Suppressor macrophage treated with lipopolysaccharide for 1 hour (primary cell): ENCODE measurements around the gene OSBPL10.
"Not testable (repeated sequence)": the region's sequence is repeated elsewhere in the genome, so short reads cannot be mapped to it uniquely, and the experiment has no call there.

Source experiments
- DNase-seq, 3 donors: peaks; one replicate each; pipeline ENCODE4 v3.0.0-alpha.2; 2020 to 2022

OSBPL10 gene

DNA sequence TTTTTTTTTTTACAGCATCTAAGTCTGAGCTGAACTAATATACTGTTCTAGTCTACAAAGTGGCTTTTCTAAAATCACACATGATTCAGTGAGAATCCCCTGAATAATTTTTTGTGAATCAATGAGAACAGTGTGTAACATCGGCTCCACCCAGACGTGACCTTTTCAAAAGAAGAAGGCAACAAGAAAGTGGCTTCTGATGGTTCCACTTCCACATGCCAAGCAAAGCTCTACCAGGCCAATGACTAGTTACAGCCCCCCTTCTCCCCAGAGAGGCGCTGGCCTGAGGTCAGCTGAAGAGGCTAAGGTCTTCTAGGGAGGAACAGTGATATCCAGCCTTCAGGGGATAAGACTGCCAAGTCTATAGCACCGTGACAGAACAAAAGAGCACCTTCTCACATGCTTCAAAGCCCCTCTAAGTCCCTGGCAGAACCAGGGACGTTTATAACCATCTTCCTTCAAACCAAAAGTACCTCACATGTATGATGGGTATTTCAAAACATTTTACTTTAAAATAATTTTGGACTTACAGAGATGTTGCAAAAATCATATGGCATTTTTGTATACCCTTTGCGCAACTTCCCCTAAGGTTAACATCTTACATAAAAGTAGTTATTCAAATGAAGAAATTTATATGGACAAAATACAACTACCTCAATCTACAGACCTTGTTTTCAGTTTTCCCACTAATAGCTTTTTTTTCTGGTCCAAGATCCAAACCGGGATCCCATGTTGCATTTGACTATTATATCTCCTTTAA lies 177.9 kb downstream of the OSBPL10 start:
- peak; percentile 63 to 77 (median 66) for DNase-seq

DNA sequence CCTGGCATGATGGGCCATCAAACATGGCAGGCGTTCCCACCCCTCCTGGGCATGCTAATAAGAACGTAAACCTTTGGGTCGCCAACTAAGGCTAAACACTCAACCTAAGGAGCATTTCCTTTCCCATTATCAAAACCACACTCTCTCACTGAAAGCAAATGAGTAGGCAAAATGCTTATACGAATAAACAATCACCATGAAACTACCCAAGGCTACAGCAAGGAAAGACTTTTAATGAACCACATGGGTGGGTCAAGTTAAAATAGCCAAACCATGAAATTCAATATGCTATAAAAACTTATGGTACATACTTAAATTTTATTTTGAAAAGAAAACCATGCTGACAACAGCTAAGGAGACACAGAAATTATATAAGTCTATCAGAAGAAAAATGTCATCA lies 180.6 kb downstream of the OSBPL10 start:
- DNase-seq: no peak

DNA sequence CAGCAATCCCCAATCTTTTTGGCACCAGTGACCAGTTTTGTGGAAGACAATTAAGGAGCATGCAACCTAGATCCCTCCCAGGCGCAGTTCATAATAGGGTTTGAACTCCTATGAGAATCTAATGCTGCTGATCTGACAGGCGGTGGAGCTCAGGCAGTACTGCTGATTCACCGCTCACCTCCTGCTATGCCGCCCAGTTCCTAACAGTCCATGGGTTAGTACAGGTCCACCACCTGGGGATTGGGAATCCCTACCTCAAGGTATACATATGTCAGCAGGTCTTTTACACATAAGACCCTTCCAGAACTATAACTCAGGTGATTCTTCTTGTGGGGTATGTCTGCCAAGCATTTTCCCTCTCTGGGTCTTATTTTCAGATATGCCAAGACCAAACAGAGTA lies 182.2 kb downstream of the OSBPL10 start:
- DNase-seq: no peak

DNA sequence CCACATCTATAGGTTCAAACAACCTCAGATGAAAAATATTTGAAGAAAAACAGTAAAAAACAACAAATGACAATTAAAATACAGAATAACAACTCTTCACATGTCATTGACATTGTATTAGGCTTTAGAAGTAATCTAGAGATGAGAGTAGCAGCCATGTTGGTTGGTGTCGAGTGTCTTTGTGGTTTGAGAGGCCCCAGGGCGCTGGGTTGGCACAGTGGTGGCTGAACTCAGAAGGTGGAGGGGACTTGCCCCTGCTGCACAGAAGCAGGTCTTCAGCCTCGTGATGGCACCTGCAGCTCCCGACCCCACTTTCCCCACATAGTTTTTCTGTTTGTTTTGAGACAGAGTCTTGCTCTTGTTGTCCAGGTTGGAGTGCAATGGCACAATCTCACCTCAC lies 187.2 kb downstream of the OSBPL10 start:
- no peak for DNase-seq

DNA sequence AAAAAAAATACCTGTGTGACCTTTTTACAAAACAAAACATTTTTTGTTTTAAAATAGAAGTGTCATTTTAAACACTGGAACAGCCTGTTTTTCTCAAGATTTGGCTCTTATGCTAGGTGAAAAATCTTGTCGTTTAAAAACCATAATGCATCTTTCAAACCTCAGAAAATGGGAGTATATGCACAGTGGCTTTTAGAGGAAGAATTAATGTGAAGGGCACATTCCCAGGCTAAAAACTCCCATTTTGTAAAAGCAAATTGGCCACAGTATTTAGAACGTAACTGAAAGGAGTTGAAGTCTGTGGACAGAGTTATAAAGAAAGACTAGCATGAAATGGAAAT lies 190.0 kb downstream of the OSBPL10 start:
- no peak for DNase-seq

DNA sequence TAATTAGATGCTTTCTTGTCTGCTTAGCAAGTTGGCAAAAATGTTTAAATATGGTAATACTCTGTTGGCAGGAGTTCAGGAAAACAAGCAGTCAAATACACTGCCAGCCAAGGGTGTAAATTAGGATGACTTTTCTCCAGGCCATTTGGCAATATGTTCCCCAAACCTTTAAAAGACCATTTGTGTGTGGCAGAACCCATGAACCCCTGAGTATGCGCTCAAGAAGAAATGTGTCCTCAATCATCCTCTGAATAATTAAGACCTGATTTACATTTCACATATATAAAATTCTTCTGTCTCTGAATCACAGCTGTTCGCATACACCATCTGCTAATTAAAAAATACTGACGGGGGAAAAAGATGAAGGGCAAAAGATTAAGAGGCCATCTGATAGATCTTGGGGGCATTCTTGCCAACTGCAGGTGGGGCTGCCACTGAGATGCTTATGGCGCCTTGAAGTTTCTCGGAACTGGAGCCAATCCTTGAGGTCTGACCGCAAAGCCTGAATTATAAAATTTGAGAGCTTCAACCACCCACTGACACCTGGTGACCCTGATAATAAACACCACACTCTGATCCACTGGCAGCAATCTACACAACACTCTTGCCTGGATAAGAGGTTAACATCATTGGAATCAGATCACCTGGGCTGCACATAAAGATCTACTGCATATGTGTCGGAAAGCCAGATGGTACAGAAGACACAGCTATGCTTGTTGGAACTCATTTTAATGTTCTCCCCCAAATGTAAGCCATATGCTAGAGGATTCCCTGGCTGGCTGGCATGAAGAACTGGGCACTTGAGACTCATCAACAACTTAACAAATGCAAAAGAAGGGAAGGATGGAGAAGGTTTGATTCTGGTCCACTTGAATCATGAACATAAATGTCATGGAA lies 190.6 kb downstream of the OSBPL10 start:
- DNase-seq: no peak

DNA sequence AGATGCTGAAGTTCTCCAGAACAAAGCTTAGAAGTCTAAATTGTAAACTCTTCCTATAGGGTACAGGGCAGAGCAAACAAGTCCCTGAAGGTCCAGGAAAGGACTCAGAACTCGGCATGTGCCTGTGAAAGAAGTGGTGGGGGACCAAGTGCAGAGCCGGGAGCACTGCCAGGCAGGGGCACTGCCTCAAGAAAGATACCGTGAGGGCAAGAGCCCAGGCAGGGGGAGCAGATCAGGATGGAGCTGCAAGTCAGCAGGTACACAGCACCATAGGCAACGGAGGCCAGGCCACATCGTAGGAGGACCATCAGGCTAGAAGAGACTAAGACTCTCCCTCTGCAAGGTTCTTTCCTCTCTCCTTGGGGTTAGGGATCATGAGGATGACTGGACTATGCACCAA lies 191.6 kb downstream of the OSBPL10 start:
- no peak for DNase-seq

DNA sequence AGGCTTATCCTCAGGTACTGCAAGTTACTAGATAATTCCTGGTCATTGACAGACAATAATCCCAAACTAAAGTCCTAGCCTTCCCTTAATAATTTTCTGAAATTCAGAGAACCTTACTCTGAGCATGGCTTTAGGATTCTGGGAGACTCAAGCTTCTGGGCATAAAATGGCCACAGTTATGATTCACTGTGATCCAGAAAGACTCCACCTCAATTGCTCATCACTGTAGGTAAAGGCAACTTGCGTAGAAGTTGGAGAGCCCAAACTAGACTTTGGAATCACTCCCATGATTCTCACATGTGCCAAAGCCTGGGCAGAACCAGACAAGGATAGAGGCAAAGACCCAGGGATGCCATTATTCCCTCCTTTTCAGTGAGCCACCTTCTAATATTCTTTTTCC lies 195.3 kb downstream of the OSBPL10 start:
- no peak for DNase-seq

DNA sequence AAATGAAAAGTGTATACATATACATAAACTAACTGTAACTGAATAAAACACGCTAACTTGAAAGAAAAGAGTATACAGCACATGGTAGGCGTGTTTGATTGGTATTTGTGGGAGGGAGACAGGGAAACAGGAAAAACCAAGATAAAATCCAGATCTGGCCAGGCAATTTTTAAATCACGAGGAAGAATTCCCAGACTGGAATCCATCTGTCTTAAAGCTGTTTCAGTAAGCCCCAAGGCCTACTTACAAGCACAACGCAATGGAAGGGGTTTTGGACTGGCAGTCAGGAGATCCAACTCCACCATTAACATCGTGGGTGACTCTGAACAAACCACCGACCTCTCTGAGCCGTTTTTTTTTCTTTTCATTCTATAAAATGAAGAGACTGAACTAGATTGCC lies 195.8 kb downstream of the OSBPL10 start:
- DNase-seq: no peak

DNA sequence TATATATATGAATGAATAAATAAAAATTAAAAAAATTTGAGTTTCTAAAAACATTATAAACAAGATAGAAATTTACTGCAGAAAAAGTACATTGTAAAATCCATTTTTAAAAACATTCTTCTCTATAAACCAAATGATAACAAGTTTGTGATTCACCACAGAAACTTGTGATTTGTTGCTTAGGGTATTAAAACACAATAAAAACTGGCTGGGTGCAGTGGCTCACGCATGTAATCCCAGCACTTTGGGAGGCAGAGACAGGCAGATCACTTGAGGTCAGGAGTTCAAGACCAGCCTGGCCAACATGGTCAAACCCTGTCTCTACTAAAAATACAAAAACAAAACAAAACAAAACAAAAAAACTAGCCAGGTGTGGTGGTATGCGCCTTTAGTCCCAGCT lies 197.2 kb downstream of the OSBPL10 start:
- DNase-seq: not testable (repeated sequence)

DNA sequence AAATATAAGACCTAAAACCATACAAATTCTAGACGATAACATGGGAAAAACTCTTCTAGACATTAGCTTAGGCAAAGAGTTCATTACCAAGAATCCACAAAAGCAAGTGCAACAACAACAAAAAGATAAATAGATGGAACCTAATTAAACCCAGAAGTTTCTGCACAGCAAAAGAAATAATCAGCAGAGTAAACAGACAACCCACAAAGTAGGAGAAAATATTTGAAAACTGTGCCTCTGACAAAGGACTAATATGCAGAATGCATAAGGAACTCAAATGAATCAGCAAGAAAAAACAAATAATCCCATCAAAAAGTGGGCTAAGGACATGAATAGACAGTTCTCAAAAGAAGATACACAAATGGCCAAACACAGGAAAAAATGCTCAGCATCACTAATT lies 198.8 kb downstream of the OSBPL10 start:
- not testable (repeated sequence) for DNase-seq

DNA sequence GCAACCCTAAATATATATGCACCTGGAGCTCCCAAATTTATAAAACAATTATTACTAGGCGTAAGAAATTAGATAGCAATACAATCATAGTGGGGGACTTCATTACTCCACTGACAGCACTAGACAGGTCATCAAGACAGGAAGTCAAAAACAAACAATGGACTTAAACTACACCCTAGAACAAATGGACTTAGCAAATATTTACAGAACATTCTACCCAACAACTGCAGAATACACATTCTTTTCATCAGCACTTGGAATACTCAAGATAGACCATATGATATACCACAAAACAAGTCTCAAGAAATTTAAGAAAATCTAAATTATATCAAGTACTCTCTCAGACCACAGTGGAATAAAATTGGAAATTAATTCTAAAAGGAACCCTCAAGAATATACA lies 201.5 kb downstream of the OSBPL10 start:
- DNase-seq: no peak

DNA sequence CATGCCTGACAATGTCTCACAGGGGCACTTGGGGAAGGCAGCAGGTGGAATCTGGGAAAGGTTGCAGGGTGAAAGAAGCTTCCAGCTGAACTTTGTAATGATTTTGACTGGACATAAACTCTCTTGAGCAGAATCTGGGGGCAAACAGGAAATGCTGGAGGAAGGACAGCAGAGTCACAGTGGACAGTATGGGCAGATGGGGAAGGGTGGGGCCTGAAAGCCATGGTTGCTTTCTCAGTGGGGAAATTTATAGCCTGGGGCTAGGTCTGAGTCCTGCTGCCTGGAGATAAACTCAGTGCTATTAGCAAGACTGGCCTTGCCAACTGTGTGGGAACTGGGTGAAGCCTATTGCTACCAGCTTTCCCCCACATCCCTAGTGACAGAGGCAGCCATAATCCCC lies 203.2 kb downstream of the OSBPL10 start:
- no peak for DNase-seq

DNA sequence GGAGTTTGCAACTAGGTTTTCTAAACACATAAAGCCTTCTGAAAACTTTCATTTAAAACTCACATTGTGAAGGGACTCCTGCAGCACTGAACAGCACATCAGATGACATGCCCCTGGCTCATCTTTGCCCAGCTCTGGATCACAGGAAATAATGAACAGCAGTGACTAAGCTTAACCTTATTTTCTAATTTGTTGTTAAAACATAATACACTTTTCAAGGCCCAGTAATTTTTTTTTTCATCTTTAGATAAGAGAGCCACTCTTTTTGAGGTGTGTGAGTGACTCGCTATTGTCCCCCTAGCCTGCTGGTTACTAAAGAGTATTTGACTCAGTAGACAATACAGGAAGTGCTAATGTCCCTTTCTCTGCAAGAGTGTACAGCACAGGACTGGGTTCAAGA lies 204.0 kb downstream of the OSBPL10 start:
- DNase-seq: no peak

DNA sequence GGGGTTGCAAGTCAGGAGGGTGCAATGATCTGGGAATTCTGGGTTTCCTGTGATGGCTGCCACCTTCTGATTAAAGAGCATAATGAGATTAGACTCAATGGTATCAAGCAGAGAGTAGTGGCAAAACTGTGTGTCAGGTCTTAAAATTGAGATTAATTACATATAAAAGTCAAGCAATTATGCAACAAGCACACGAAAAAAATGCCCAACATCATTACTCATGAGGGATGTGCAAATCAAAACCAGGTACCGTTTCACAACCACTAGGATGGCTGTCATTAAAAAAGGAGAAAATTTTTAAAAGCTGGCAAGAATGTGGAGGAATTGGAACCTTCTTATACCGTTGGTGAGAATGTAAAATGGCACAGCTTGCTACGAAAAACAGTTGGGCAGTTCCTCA lies 205.0 kb downstream of the OSBPL10 start:
- no peak for DNase-seq

DNA sequence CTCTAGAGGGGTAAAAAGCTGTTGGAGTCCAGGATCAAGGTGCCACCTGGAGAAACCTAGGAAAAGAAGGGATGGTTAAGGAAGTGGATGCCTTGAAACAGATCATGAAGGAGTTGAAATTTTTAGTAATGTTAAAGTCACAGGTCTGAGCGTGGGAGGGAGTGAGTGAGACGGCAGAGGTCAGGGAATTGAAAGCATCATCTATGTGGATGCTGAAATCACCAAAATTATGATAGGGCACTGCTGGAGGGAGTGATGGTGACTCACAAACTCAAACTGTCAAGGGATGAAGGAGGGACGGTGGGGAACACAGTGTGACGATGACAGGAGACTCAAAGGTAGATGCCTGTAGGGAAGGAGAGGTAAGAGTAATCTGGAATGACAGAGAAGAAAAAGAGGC lies 205.7 kb downstream of the OSBPL10 start:
- DNase-seq: no peak

DNA sequence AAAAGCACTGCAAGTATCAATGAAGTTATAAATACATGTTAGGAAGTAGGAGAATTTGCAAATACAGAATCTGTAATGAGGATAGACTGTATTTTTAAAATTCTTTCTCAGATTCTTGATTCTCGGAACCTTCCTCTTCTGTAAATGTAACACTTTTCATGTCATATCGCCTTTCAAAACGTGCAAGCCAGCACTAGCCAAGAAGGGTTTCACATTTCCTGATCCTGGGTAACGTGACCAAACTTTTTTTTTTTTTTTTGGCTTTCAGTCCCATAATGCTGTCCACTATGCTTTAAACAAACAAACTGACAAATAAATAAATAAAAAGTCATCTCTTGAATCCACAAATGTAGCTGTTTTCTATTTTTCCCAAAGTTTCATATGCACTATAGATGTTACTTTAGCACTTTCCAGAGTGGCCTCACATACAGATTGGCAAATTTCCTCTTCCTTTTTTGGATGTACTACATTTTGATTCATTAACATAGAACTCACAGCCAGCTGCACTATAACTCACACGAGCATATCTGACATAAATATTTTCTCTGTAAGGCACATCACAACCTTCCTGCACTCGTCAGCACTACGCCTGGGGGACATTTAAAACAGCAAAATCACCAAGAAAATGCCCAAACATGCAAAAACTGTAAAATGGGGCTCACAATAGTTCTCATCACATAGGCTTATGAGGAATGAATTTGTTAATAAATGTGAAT lies 208.1 kb downstream of the OSBPL10 start:
- DNase-seq: peak in 1 of 3 donors; percentile 18

DNA sequence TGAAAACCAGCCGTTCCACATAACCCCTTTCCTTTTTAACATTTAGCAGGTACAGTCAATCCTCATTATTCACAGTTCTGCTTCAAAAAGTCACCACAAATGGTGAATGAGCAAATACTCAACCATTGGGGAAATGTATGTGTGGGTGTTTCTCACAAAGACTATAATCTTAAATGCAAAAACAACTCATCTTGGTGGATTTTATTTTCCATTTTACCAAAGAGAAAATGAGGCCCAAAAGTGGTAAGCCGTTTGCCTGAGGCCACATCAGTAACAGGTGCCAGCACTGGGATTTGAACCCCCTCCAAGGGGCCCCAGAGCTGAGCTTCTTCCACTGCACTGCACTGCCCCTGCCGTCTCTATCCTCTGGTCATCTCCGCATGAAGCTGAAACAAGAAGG lies 208.8 kb downstream of the OSBPL10 start:
- no peak for DNase-seq

DNA sequence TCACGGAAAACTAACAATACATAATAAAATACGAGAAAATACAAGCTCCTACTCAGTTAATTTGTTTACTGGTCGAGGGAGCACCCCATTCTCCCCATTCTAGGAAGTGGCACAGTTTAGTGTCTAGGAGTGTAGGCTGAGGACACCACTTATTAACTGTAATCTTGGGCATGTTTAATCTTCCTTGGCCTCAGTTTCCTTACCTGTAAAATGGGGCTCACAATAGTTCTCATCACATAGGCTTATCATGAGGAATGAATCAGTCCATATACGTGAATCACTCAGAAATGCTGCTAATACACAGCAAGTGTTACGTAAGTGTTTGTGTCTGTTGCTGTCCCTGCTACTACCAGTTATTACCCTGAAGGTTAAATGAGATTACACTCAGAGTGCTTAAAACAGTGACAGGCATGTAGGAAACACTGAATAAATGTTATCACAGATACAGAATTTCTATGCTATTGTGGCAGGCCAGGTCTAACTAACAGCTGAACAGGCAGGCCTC lies 210.2 kb downstream of the OSBPL10 start:
- DNase-seq: no peak

DNA sequence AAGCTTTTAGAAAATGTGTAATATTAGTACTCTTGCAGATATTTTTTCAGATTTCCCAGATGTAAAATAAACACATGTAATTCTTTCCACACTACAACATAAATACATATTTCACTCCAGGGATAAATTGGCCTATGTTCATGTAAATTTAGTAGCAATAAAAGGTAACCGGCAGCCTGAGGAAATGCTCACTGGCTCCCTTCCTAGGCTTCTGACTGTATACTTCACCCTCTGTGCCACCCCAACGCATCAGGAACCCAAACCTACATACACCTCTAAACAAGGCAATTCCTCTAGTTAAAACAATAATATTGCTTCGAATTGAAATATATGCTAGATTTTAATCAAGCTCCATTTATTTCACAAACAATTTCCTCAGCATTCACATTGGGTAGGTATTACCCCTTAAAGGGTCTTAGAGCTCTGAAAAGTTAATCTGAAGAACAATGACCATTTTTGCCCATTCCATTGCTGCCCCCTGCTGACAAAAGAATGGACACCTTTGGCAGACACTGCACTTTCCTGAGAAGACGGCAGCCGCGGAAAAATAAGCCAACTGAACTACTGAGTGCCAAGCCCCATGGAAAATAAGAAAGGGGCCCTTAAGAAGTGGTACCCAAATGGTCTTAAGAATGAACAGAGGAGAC lies 212.5 kb downstream of the OSBPL10 start:
- peak; percentile 65 to 80 (median 76) for DNase-seq

DNA sequence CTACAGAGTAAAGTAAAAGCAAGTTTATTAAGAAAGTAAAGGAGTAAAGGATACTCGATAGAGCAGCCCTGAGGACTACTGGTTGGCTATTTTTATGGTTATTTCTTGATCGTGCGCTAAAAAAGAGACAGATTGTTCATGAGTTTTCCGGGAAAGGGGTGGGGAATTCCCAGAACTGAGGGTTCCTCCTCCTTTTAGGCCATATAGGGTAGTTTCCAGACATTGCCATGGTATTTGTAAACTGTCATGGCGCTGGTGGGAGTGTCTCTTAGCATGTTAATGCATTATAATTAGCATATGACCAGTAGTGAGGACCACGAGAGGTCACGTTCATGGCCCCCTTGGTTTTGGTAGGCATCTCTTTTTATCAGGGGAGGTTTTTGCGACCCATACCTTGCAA lies 213.1 kb downstream of the OSBPL10 start:
- DNase-seq: peak; percentile 7 to 33 (median 26)

DNA sequence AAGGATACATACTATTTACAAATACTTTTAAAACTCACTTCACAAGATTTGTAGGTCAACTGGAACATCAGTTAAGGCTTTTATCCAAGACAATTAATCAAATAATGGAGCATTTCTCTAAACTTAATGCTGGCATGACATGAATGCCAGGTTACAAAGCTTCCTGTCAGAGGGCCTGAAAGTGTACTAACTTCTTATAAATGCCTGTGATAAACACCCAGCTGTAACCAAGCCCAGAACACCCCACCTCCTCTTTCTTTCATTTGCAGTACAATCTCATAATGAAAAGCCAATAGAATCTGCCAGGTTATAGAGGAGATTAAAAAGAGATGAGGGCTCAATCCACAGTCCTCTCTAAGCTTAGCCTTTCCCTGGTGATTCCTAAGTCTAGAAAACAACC lies 214.4 kb downstream of the OSBPL10 start:
- peak in 1 of 3 donors; percentile 16 for DNase-seq

DNA sequence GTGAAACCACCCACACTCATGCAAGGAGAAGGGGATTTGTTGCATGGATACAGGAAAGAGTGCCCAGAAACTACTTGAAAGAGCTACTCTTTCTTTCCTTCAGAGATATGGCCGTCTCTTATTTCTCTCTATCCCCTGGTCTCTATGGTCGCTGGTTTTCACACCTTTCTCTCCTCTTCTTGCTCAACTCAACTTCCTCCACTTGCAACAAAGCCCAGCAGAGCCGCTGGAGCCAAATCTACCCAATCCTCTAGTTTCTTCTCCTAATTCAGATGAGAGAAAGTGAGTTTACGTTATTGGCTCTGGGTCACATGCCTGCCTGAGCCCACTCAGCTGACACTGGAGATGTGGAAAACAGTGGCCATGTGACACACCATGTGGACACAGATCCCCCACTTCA lies 215.2 kb downstream of the OSBPL10 start:
- peak in 1 of 3 donors; percentile 16 for DNase-seq
